HG02759 (cell line): ENCODE results near the gene LAG3.

Experiments used
- ATAC-seq: cut with Tn5 transposase; IDR thresholded peaks from one replicate; pipeline ENCODE4 v1.9.1; 2021; ENCODE audit warnings: mild to moderate bottlenecking, moderate library complexity; ENCODE audit not compliant: unreplicated experiment

Gene LAG3

GRCh38 chr12:6821591-6822425 lies 49.5 kb downstream of the LAG3 start, which contains the start of gene GPR162:
TSS of gene GPR162 (plus strand) at chr12:6821821. CDS start at chr12:6823899, 2,078 bp downstream.
- ATAC-seq, result no peak

- no peak for ATAC-seq
Observed at GRCh38 chr12:6822426-6823135, 50.3 kb downstream of the LAG3 start.

GRCh38 chr12:6823182-6824084 lies 51.1 kb downstream of the LAG3 start:
- no peak for ATAC-seq

- no peak for ATAC-seq
Observed at GRCh38 chr12:6824085-6824775, 51.9 kb downstream of the LAG3 start.

GRCh38 chr12:6824901-6825381 lies 52.6 kb downstream of the LAG3 start:
- ATAC-seq, result no peak

GRCh38 chr12:6825398-6826124 lies 53.2 kb downstream of the LAG3 start:
- peak; percentile 42 for ATAC-seq

- no peak for ATAC-seq
Observed at GRCh38 chr12:6826125-6826733, 53.9 kb downstream of the LAG3 start.

- ATAC-seq, result no peak
Observed at GRCh38 chr12:6826734-6827436, 54.6 kb downstream of the LAG3 start.

- ATAC-seq, result no peak
Observed at GRCh38 chr12:6827437-6827911, 55.2 kb downstream of the LAG3 start.
